Measurements from ENCODE around the gene HOXB2. TPM values are rescaled to one million over a fixed set of nuclear protein-coding genes. Genes with fewer than 3 reads are reported as not detected.

HOXB2 gene
- polyA plus RNA-seq, 3 donors = 1.6 to 3.8 (median 3.3) TPM

DNA sequence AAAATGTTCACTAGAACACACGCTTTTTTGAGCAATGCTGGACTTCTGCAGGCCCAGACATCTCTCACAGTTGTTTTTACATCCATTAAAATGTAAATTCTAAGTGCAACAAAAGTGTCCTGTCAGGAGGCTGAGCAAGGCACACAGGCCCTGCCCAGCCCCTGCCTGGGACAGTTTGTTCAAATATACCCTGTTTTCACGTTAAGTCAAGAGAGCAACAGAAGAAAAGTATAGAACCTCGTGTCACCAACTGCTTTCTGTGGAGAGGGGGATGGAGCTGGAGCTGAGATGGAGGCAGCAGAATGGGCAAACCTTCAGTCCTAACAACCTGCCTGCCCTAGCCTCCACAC lies 4.3 kb upstream of the HOXB2 start:
- H3K4me3 Mint-ChIP-seq = no peak overlapping the region
- peaks cover 0 to 6% (median 4%) of the 10 kb centered on the region in 7 donors for H3K9me3 Mint-ChIP-seq
- Histone ChIP-seq H3K36me3 (replicated peaks in 1 of 2; ENCODE audit: control insufficient read depth in 1 of 2, insufficient read depth in 2 of 2, low read length in 2 of 2) (no peaks in the 10 kb centered on the region), H3K79me2 (ENCODE audit: insufficient read depth, low read length) (no peaks in the 10 kb centered on the region), H3K4me3 (replicated peaks in 1 of 3; ENCODE audit: low read depth in 2 of 3, low read length in 3 of 3) (no peak overlapping the region), H3K27ac (ENCODE audit: low read depth in 1 of 2, low read length in 2 of 2) (no peak overlapping the region), H4K20me1 (ENCODE audit: insufficient read depth, low read length) (no peaks in the 10 kb centered on the region), H3K27me3 (ENCODE audit: control insufficient read depth in 2 of 2, insufficient read depth in 2 of 2, low read length in 2 of 2) (peaks cover 19 to 49% of the 10 kb centered on the region in 2 donors), H3K9me3 (replicated peaks in 1 of 2; ENCODE audit: control insufficient read depth in 1 of 2, insufficient read depth in 1 of 2, low read length in 2 of 2) (no peaks in the 10 kb centered on the region), H2AFZ (ENCODE audit: insufficient read depth, low read depth, low read length, poor library complexity, severe bottlenecking) (no peak overlapping the region), H3K9ac (ENCODE audit: insufficient read depth, low read length, poor library complexity, severe bottlenecking) (no peak overlapping the region), H3K4me1 (ENCODE audit: control insufficient read depth in 1 of 2, insufficient read depth in 2 of 2, low read length in 2 of 2) (peaks cover 18 to 25% of the 10 kb centered on the region in 2 donors), H3K4me2 (replicated peaks; ENCODE audit: extremely low read depth, low read length, poor library complexity, severe bottlenecking) (no peak overlapping the region)
- TF ChIP-seq, protein P1, sequence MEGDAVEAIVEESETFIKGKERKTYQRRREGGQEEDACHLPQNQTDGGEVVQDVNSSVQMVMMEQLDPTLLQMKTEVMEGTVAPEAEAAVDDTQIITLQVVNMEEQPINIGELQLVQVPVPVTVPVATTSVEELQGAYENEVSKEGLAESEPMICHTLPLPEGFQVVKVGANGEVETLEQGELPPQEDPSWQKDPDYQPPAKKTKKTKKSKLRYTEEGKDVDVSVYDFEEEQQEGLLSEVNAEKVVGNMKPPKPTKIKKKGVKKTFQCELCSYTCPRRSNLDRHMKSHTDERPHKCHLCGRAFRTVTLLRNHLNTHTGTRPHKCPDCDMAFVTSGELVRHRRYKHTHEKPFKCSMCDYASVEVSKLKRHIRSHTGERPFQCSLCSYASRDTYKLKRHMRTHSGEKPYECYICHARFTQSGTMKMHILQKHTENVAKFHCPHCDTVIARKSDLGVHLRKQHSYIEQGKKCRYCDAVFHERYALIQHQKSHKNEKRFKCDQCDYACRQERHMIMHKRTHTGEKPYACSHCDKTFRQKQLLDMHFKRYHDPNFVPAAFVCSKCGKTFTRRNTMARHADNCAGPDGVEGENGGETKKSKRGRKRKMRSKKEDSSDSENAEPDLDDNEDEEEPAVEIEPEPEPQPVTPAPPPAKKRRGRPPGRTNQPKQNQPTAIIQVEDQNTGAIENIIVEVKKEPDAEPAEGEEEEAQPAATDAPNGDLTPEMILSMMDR (IDR thresholded peaks at IDR 0.05) = no peak
- peaks cover 33% of the 10 kb centered on the region for H3K4me1 Mint-ChIP-seq
- peaks cover 0 to 5% of the 10 kb centered on the region in 2 donors for H3K36me3 Mint-ChIP-seq
- H3K27ac Mint-ChIP-seq = no peak overlapping the region
- peaks cover 57 to 61% (median 58%) of the 10 kb centered on the region in 3 donors for H3K27me3 Mint-ChIP-seq (ENCODE audit: low read depth in 3 of 3)
- no peak for DNase-seq
- WGBS (ENCODE audit: insufficient coverage) = 67% methylated on average over 1 of the region's 3 CpGs
- intact Hi-C loops (cut with micrococcal nuclease) = no loop called here

DNA sequence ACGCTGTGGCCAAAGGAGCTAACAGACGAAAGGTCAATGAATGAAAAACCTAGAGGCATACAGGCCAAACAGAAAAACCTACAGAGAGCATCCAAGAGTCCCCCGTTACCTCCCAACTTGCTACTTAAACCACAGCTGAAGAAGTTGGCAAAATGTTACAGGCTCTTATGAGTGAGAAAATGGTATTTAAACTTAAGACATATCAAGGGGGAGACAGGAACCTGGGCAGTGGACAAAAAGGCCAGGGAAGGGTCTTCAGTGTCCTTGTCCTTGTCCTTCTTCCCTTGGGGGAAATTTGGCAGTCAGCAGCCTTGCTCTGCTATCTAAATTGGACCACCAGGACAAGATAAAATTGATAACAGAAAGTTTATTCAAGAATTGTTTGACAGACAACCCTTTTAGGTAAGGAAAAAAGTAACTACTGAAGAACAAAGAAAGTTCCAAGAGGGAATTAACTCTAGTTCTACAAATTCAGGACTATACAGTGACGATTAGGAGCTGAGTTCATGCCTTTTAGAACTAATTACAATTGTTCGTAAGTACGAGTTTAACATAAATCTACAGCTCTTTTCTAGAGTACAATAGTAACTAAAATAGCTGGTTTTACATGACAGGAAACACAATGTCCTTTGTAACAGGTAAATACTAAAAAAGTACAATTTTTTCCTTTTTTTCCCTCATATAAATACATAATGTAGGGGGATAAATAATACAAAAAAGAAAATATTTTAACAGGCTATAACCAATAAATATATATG lies 3.8 kb upstream of the HOXB2 start:
- Histone ChIP-seq H3K4me1 (ENCODE audit: control insufficient read depth in 1 of 2, insufficient read depth in 2 of 2, low read length in 2 of 2) (peaks cover 19 to 30% of the 10 kb centered on the region in 2 donors), H3K36me3 (replicated peaks in 1 of 2; ENCODE audit: control insufficient read depth in 1 of 2, insufficient read depth in 2 of 2, low read length in 2 of 2) (no peaks in the 10 kb centered on the region), H2AFZ (ENCODE audit: insufficient read depth, low read depth, low read length, poor library complexity, severe bottlenecking) (peak overlapping the region; percentile 83), H3K79me2 (ENCODE audit: insufficient read depth, low read length) (no peaks in the 10 kb centered on the region), H3K9me3 (replicated peaks in 1 of 2; ENCODE audit: control insufficient read depth in 1 of 2, insufficient read depth in 1 of 2, low read length in 2 of 2) (no peaks in the 10 kb centered on the region), H3K27ac (ENCODE audit: low read depth in 1 of 2, low read length in 2 of 2) (no peak overlapping the region), H4K20me1 (ENCODE audit: insufficient read depth, low read length) (no peaks in the 10 kb centered on the region), H3K27me3 (ENCODE audit: control insufficient read depth in 2 of 2, insufficient read depth in 2 of 2, low read length in 2 of 2) (peaks cover 19 to 49% of the 10 kb centered on the region in 2 donors), H3K4me3 (replicated peaks in 1 of 3; ENCODE audit: low read depth in 2 of 3, low read length in 3 of 3) (peak overlapping the region; percentile 29 to 76 (median 57)), H3K4me2 (replicated peaks; ENCODE audit: extremely low read depth, low read length, poor library complexity, severe bottlenecking) (peak overlapping the region; percentile 76), H3K9ac (ENCODE audit: insufficient read depth, low read length, poor library complexity, severe bottlenecking) (peak overlapping the region; percentile 42)
- H3K4me1 Mint-ChIP-seq = peaks cover 37% of the 10 kb centered on the region
- WGBS (ENCODE audit: insufficient coverage) = no CpG with 5 or more reads among the region's 6 CpGs
- no peak for DNase-seq
- intact Hi-C loops (cut with micrococcal nuclease) = no loop called here
- peak overlapping the region; percentile 73 to 84 for H3K4me3 Mint-ChIP-seq
- peaks cover 0 to 9% (median 4%) of the 10 kb centered on the region in 7 donors for H3K9me3 Mint-ChIP-seq
- H3K27ac Mint-ChIP-seq = no peak overlapping the region
- H3K36me3 Mint-ChIP-seq = peaks cover 0 to 5% of the 10 kb centered on the region in 2 donors
- peaks cover 58 to 61% (median 58%) of the 10 kb centered on the region in 3 donors for H3K27me3 Mint-ChIP-seq (ENCODE audit: low read depth in 3 of 3)
- TF ChIP-seq, protein P1 (IDR thresholded peaks at IDR 0.05) = no peak

Data from CD14-positive monocyte (primary cell).